NCI-H2029 (cell line): ENCODE data around the gene HSPBAP1.

ENCODE experiments used
- DNase-seq: peaks from one replicate; lab custom pipeline; 2025; lab: John Stamatoyannopoulos, UW

HSPBAP1 gene

DNA sequence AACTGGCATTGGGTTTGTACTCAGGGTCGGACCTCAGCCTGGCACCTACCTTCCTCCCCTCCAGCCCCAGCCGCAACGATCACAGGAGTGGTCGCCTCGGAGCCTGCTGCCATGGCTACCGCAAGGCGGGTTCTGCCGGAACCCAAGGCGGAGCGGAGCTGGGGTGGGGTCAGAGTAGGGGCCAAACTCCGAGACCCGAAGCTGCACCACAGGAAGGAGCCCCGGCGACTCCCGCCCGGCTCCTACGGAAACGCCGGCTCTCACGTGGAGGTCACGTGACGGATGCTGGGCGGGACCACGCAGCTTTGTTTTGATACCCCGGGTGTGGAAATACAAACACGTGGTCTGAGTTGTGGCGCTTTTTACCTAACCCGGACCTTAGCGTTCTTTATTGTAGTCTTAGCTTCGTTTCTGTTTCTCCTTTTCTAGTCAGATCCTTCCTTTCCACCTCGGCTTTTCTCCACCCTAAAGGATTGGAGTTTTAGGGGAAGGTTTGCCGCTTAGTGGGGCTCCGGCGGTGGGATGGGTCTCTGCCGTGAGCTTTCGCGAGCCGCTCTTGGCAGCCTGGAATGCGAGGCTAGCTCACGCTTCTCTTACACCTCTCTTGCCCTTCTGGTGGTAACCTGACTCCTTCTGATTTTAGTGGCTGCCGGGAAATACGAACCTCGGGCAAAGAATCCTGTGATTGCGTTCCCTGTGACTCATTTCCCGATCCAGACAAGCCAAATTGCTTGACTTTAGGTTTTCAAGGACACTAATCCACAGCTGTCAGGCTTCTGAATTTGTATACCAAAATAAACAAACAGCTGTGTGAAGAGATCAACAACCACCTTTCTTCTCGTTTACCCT, at the start of gene HSPBAP1:
Gene HSPBAP1 (minus strand): TSS at position 264 of the 849 bp plus-strand sequence. CDS start 151 bp downstream, at position 113.
- DNase-seq: no peak

GRCh38 chr3:122835590-122835989, 42.0 kb upstream of the HSPBAP1 start:
- no peak for DNase-seq

DNA sequence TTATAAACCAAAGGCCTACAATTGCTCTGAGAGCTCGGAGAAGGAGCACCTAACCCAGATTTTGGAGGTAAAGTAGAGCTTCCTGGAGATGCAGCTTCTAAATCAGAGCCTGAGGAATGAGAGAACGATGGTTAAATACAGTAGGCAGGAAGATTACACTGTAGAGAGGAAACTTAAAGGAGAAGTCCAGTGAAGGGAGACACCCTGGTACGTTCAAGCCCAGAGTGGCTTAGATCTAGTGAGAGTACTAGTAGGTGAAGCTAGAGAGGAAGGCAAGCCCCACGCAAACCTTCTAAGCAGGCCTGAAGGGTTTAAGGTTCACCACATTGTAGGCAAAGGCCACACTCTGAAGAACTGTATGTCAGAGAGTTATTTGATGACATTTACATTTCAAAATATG, 34.6 kb upstream of the HSPBAP1 start:
- no peak for DNase-seq

- no peak for DNase-seq
Measured at GRCh38 chr3:122826278-122826677, 32.6 kb upstream of the HSPBAP1 start.

GRCh38 chr3:122825460-122825859, 31.8 kb upstream of the HSPBAP1 start:
- no peak for DNase-seq

GRCh38 chr3:122824465-122825381, 31.1 kb upstream of the HSPBAP1 start:
- DNase-seq: no peak

DNA sequence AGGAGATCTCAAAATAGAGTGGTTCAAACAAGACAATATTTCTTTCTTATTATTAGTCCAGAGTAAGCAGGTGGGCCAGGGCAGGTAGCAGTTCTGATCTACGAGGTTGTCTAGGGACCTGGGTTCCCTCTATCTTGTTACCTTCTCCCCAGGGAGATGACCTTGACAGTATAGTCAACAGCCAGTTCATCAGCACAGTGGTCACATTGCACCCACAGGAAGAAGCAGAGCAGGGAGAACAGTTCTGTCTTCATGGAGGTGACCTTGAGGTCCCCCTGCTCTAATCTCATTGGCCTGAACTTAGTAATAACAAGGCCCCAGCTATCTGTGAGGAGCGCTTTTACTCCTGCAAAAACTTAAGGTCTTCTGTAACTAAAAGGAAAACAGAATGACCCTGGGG, 23.0 kb upstream of the HSPBAP1 start:
- no peak for DNase-seq

- no peak for DNase-seq
Measured at GRCh38 chr3:122810734-122811133, 17.1 kb upstream of the HSPBAP1 start.

DNA sequence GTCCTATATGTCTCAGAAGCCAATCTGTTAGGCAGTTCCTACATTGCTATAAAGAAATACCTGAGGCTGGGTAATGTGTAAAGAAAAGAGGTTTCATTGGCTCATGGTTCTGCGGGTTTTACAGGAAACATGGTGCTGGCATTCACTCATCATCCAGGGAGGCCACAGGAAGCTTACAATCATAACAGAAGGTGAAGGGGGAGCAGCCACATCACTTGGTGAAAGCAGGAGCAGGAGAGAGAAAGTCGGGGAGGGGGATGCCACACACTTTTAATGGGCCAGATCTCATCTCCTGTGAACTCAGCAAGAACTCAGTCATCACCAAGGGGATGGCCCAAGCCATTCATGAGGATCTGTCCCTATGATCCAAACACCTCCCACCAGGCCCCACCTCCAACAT, 10.3 kb upstream of the HSPBAP1 start:
- no peak for DNase-seq

DNA sequence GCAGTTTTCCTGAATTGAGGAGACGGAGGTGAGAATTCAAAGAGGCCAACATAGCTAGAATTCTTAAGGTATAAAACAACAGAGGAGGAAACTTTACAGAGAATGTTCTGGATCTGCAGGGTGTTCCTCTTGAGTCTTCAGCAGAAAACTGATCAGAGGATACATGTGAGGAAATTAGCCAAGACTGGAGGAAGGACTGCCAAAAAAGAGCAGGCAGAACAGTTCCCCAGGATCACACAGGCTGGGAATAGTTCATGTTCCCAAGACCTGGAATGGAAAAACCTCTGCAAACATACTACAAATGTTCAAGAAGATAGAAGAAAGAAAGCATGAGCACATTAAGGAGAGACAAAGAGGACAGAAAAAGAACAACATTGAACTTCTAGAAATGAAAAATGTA, 8.7 kb upstream of the HSPBAP1 start:
- DNase-seq: no peak

DNA sequence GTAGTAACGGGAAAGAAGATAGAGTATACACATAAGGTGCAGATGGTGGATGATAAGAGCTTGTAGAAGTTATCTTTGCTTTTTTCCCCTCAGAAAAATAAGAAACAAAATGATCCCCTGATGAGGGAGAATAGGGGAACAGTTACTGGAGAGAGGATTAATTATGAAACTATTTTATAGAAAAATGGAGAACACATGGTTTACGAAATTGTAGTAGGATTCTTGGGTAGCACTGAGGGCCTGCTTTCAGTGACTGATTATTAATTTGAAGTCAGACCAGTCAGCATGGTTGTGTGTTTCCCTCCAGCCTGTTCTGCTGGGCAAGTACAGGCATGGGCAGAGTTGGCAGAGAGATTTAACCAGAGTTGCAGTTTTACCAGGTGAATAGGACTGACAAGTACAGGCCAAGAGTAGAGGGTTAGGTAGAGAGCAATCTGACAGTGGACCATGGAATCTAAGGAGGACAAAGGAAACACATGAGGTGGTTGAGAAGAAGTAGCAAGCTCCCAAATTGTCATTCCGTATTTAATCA, 7.1 kb upstream of the HSPBAP1 start:
- DNase-seq: no peak

DNA sequence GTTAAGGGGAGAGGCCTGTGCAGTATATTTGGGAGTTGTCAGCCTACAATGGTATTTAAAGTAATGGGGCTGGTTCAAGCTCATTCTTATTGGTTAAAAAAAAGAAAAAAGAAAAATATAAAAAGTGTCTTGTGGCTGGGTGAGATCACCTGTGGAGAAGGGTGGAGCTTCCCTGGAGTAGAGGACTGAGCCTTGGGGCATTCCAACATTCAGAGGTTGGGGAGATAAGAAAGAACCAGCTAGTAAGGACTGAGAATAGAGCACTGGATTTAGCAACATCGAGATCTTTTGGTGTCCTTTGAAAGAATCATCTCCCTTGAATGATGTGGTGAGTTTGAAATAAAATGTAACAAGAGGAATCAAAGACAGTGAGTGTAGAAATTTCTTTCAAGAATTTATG, 6.4 kb upstream of the HSPBAP1 start:
- no peak for DNase-seq

DNA sequence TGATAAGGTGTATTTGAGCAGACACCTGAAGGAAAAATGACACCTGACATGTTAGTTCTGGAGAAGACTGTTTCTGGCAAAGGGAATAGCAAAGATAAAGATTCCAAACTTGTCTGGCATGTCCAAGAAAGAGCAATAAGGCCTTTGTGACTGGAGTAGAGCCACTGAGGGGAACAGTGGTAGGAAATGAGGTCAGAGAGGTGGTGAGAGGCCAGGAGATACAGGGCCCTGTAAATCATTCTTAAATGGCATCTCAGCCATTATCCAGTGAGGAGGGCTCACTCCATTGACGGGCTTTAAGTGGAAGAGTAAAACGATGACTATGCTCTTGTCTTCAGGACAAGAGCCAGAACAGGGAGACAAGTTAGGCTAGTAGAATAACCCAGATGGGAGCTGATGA, 5.7 kb upstream of the HSPBAP1 start:
- DNase-seq: no peak

DNA sequence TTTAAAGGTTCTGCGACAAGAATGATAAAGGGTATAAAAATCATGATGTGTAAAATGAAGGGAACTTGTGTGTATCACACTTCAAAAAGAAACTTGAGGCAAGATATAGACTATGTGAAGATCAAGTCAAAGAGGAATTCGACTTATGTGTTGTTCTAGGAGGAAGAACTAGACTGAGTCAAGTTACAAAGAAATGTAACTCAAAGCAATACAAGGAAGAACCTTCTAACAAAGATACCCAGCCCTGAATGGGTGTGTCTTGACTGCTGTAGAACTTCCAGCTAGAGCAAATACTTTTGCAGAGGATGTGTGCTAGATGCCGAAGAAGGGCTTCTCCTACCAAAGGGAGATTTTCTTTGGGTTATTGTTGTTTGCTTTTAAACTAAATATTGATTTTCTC, 3.7 kb upstream of the HSPBAP1 start:
- no peak for DNase-seq

DNA sequence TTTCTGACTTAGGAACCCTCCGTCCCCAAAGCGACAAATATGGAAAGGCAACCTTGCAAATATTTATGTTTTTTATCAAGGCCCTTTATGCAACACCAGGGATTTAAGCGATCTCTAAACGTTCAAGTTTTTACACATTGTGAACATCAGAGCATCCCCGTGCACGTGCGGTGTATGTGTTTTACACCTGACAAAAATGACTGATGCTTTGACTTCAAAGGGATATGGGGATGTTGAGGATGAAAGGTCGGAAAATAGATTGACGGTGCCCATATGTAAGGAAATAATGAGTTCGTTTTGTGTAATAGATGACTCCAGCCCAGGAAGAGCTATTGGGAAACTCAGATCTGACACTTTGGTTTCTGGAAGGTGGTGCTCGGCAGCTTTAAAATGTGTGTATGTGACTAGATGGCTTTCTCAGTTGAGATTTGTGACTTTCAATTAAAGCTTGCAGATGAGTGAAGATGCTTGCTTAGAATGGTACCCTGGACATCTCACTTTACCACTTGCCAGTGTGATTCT, 2.1 kb upstream of the HSPBAP1 start:
- no peak for DNase-seq

- no peak for DNase-seq
Measured at GRCh38 chr3:122794779-122795673, 1.4 kb upstream of the HSPBAP1 start, which contains the start of gene SLC49A4. Gene SLC49A4, plus strand, starts transcription at chr3:122795069. Its CDS starts 124 bp downstream, at chr3:122795193.

DNA sequence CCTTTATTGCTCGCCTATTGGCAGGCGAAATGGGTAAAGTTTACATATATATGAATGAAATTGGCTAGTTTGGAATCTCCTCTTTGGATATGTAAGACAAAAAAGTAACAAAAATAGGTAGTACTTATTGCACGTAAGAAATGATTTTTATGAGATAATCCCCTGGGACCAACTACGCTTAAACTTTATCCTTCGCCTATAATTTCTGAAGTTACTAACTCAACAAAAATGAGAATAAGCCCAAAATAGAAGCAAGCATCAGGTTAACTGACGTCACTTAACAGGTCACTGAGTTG, 800 bp upstream of the HSPBAP1 start:
- no peak for DNase-seq

GRCh38 chr3:122789585-122790273, 3.9 kb downstream of the HSPBAP1 start:
- DNase-seq: no peak

- no peak for DNase-seq
Measured at GRCh38 chr3:122787872-122788271, 5.8 kb downstream of the HSPBAP1 start.

GRCh38 chr3:122786066-122786465, 7.6 kb downstream of the HSPBAP1 start:
- DNase-seq: no peak

GRCh38 chr3:122785231-122785630, 8.4 kb downstream of the HSPBAP1 start:
- no peak for DNase-seq
